Stimulated activated CD8-positive, alpha-beta memory T cell treated with anti-CD3 and anti-CD28 coated beads, Interleukin-12 subunit alpha, Interleukin-12 subunit beta, amount 100 ng/mL, for 24 hours (primary cell): ENCODE data around the gene WNK2.
"Not testable (repeated sequence)": the region's sequence is repeated elsewhere in the genome, so short reads cannot be mapped to it uniquely, and the experiment has no call there.

Experiments
- DNase-seq: peaks from one replicate; pipeline ENCODE4 v3.0.0-alpha.2; 2020; ENCODE audit errors: extremely low read depth

WNK2 gene

GRCh38 chr9:93338196-93338595 lies 154.3 kb downstream of the WNK2 start:
- not testable (repeated sequence) for DNase-seq

- no peak for DNase-seq
These were observed 156.2 kb downstream of the WNK2 start for GRCh38 chr9:93340091-93340490.

- DNase-seq: not testable (repeated sequence)
These were observed 157.9 kb downstream of the WNK2 start for GRCh38 chr9:93341820-93342219.

- DNase-seq: not testable (repeated sequence)
These were observed 158.5 kb downstream of the WNK2 start for GRCh38 chr9:93342428-93342827.

- DNase-seq: no peak
These were observed 159.7 kb downstream of the WNK2 start for GRCh38 chr9:93343663-93344062.

GRCh38 chr9:93345643-93346230 lies 161.8 kb downstream of the WNK2 start:
- no peak for DNase-seq

- DNase-seq: no peak
These were observed 162.5 kb downstream of the WNK2 start for GRCh38 chr9:93346231-93347112.

- not testable (repeated sequence) for DNase-seq
These were observed 163.5 kb downstream of the WNK2 start for GRCh38 chr9:93347371-93347975.

- DNase-seq: not testable (repeated sequence)
These were observed 169.7 kb downstream of the WNK2 start for GRCh38 chr9:93353413-93354310.

- no peak for DNase-seq
These were observed 170.5 kb downstream of the WNK2 start for GRCh38 chr9:93354451-93354850.

GRCh38 chr9:93355827-93356226 lies 171.9 kb downstream of the WNK2 start:
- no peak for DNase-seq

- DNase-seq: no peak
These were observed 173.7 kb downstream of the WNK2 start for GRCh38 chr9:93357649-93358048.

- DNase-seq: not testable (repeated sequence)
These were observed 176.0 kb downstream of the WNK2 start for GRCh38 chr9:93359907-93360306.

- DNase-seq: no peak
These were observed 178.1 kb downstream of the WNK2 start for GRCh38 chr9:93361995-93362394.

- no peak for DNase-seq
These were observed 180.9 kb downstream of the WNK2 start for GRCh38 chr9:93364734-93365426.

- DNase-seq: no peak
These were observed 181.6 kb downstream of the WNK2 start for GRCh38 chr9:93365427-93366118.

- no peak for DNase-seq
These were observed 182.1 kb downstream of the WNK2 start for GRCh38 chr9:93366119-93366447.

- not testable (repeated sequence) for DNase-seq
These were observed 182.5 kb downstream of the WNK2 start for GRCh38 chr9:93366486-93366885.

- no peak for DNase-seq
These were observed 184.5 kb downstream of the WNK2 start for GRCh38 chr9:93368437-93368836.

GRCh38 chr9:93369686-93370085 lies 185.7 kb downstream of the WNK2 start:
- no peak for DNase-seq
